Measurements from ENCODE around the gene ASPN. TPM values are rescaled to one million over a fixed set of nuclear protein-coding genes. Genes with fewer than 3 reads are reported as not detected.

Gene ASPN
- total RNA-seq, result not detected in 2 replicates

DNA sequence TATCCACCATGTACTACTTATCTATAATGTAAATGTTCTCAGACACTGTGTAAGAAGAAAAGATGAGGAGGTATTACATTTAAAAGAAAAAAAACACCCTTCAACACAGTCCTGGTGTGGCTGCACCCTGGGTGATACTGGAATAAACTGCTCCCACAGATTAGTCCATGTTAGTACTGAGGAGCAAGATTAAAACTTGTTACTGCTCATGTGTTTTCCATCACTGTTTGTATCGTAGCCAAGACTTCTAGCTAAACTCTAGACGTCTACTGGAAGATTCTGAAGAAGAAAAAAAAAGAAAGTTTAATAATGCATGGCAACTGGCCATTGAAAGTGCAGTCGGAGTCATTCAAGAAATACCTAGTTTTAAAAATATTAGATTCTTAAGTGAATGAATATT lies at the start of gene ASPN:
Gene ASPN, minus strand, starts transcription at position 178 of the 400 bp plus-strand sequence.
- DNase-seq (ENCODE audit: extremely low read depth, low read depth, low spot score), result no peak

DNA sequence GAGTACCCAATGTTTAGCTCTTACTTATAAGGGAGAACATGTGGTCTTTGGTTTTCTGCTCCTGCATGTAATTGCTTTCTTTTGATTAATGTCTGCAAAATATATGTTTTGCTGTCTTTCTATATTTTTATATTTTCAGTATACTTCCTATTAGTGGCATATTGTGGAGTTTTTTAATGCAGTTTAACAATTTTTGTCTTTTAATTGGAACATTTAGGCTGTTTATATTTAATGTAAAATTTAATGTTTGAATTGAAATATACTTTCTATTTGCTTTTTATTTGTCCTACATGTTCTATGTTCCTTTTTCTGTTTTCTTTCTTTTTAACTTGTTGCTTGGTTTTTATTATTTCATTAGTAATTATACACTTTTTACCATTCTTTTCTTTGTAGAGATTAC lies 48.6 kb upstream of the ASPN start:
- no peak for DNase-seq (ENCODE audit: extremely low read depth, low read depth, low spot score)

DNA sequence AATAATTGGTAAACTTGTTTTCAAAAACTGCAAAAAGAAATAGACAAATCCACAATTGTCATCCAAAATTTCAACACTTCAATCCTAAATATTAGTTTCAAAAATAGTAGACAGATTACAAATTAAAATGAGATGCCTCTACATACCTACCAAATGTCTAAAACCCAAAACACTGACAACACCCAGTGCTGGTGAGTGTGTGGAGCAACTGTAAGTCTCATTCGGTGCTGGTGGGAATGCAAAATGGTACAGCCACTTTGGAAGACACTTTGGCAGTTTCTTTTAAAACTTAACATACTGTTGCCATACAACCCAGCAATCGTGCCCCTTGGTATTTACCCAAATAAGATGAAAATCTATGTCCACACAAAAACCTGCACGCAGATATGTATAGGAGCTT lies 46.8 kb upstream of the ASPN start:
- DNase-seq (ENCODE audit: extremely low read depth, low read depth, low spot score), result no peak

DNA sequence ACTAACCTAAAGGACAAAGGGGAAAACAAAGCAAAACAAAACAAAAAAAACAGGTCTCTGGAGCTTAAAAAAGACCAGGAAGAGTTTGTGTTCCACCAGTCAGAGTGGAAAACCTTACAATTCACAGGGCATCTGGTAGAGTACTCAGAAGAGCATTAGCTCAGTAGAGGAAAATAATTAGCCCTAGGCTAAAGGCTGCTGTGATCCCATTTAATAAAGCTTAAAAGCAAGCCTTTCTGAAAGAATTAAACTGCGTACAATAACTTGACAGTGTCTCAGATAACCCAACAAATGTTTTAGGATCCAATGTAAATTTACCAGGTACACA lies 46.2 kb upstream of the ASPN start:
- DNase-seq (ENCODE audit: extremely low read depth, low read depth, low spot score), result no peak

DNA sequence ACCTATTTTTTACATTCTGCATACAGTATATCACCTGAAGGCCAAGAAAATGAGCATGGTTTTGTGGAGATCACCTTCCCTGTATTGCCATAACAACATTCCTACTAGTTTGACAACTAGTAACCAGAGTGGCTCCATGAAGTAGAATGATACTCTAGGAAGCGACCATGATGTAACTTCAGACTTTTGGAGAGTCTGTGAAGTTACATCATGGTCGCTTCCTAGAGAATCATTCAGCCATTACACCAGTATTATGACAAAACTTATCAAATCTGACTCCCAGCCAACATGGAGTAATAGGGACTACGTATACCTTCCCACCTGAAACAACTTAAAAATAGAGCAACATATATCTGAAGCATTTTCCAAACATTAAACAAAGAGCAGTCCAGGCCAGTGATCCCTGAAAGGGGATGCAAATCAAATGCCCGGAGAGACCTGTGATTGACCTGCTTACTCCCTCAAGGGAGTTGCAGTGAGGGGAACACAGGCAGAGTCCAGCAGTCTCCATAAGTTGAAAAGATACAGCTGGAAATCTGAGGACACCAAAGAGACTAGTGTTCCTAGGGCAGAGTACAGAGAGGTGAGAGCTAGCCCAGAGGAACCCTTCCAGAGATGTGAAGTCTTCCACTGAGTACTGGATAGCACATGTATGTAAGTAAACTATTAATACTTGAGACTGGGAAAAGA lies 45.7 kb upstream of the ASPN start:
- no peak for DNase-seq (ENCODE audit: extremely low read depth, low read depth, low spot score)

DNA sequence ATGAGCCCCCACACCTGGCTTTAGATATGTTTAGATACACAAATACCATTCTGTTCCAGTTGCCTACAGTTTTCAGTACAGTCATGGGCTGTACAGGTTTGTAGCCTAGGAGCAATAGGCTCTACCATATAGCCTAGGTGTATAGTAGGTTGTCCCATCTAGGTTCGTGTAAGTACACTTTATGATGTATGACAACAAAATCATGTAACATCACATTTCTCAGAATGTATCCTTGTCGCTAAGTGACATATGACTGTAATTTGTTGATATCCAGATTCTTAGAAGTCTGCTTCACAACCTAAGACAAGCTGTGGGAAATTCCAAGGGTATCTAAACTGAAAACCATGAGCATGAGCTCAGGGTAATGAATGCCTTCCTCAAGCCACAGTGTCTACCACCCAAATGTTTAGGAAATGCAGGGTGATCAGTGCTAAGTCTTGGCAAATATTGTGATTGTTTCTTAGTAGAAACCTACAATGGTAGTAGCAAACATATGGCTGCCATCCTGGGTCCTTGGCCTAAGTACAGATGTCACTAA lies 45.1 kb upstream of the ASPN start:
- DNase-seq (ENCODE audit: extremely low read depth, low read depth, low spot score), result no peak

DNA sequence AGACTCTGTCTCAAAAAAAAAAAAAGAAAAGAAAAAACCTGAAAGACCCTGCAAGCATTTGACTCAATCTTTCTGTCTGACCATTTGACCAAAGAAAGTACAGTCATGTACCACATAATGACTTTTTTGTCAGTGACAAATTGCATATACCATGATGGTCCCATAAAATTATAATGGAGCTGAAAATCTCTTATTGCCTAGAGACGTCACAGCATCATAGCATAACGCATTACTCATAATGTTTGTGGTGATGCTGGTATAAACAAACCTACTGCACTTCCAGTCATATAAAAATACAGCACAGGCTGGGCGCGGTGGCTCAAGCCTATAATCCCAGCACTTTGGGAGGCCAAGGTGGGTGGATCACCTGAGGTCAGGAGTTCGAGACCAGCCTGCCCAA lies 43.0 kb upstream of the ASPN start:
- DNase-seq (ENCODE audit: extremely low read depth, low read depth, low spot score), result no peak

DNA sequence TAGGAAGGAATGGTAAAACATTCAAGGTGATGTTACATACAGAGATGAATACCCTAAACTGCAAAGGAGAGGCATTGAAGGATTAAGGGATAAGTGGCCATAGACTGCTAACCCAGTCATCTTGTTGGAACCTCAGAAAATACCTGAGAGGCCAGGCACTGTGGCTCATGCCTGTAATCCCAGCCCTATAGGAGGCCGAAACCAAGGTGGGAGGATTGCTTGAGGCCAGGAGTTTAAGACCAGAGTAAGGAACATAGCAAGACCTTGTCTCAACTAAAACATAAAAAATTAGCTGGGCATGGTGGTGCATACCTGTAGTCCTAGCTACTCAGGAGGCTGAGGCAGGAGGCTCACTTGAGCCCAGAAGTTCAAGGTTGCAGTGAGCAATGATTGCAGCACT lies 42.6 kb upstream of the ASPN start:
- DNase-seq (ENCODE audit: extremely low read depth, low read depth, low spot score), result no peak

DNA sequence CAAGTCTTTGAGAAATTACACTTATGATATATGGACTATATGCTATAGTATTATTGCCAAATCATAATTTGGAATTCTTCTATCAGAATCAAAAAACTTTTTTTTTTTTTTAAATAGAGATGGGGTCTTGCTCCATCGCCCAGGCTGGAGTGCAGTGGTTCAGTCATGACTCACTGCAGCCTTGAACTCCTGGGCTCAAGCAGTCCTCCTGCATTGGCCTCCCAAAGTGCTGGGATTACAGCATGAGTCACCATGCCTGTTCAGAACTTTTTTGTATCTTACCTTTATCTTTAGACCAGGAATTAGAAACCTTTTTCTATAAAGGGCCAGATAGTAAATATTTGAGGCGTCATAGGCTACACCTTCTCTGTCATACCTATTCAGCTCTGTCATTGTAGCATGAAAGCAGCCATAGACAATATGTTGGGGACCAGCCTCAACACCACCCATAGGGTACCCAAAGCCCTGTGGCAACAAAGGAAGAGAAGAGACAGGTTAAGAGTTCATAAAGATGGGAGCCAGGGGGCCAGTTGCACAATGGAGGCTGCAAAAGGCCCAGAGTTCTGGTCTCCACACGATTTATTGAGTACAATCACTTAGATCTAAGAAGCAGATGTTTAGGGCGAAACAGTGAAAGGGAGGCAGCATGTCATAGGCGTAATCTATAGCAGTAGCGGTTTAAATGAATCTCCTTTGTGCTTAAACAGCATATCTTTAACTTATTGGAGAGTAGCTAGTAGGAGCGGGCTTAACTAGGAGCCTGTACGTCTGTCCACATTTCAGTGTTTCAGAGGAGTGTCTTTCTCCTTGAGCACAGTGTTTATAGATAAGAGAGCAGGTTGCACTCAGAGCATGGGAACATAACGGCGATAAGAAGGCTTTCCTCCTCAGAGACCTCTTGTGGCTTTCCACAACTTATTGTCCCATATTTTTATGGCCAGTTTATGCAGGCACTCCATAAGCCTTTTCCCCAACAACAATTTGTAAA lies 41.0 kb upstream of the ASPN start:
- DNase-seq (ENCODE audit: extremely low read depth, low read depth, low spot score), result no peak

DNA sequence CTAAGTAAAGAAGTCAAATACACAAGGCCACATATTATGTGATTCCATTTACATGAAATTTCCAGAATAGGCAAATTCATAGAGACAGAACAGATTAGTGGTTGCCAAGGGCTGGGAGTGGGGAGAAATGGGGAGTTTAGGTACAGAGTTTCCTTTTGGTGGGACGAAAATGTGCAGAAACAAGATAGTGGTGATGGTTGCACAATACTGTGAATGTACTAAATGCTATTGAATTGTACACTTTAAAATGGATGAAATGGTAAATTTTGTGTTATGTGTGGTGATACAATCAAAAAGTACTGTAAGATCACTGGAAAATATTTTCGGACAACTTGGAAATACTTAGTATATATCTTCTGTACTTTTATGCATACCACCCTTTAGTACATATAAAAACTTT lies 38.5 kb upstream of the ASPN start:
- no peak for DNase-seq (ENCODE audit: extremely low read depth, low read depth, low spot score)

DNA sequence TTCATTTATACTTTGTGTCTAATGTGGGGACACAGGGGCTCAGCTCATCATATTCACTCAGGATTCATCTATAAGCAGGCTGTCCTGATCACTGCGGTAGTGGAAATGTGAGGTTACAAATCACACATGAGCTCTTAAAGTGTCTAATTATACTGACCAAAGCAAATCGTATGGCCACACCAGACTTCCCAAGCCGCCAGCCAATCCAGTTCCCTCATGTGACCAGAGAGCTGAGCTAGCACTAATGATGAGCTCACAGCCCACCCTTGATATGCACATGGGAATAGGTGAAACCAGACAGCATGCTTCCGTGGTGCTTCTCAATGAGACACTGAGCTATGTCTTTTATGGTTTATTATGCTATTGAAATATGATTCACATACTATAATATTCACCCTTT lies 35.9 kb upstream of the ASPN start:
- no peak for DNase-seq (ENCODE audit: extremely low read depth, low read depth, low spot score)

DNA sequence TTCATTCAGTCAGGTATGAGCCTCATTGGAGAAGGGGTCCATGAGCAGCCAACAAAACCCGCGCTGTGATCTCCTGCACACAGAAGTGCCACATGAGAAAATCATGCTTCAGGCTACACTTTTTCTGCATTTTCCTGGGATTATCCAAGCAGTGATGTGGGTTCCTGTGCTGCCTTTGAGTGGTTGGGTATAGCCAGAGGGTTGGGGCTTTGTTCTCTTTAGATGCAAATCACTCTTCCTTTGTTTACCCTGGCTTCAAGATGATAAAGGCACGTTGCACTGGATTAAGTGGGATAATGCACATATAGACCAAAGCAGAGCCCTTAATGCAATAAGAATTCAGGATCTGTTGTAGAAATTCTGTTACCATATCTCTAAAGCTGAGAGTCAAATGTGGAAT lies 34.7 kb upstream of the ASPN start:
- DNase-seq (ENCODE audit: extremely low read depth, low read depth, low spot score), result no peak

DNA sequence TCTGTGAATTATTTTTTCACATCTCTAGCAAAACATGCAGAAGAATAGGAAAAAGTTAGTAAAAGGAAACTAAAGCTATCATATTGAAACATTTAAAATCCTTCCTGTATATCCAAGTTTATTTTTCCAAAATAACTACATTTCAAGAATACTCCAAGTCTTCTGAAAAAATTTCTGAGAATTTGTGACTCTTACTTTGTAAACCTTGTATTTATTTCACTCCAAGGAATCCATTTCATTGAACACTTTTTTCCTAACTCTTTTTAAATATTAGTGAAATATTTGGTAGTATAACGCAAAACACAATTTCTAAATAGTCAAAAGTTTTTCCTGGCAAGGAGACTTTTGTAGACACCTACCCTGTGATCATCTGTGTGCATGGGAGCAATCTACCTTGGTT lies 34.2 kb upstream of the ASPN start:
- DNase-seq (ENCODE audit: extremely low read depth, low read depth, low spot score), result no peak

DNA sequence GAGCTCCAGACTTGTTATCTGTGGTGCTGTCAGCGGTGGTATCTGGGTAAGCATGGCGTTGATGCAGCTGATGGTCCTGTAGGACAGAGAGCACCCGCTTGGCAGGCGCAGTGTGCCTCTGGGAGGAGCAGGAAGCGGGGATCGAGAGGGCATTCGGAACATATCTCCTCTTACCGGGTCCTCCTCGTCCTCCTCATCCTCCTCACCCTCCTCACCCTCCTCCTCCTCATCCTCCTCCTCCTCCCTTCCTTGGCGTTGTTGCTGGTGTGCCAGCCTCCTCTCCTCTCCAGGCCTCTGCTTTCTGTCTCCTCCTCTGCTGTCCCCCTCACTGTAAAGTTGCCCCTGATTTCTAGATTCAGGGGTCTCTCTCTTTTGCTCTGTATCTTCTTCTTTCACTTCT lies 32.3 kb upstream of the ASPN start:
- DNase-seq (ENCODE audit: extremely low read depth, low read depth, low spot score), result no peak

DNA sequence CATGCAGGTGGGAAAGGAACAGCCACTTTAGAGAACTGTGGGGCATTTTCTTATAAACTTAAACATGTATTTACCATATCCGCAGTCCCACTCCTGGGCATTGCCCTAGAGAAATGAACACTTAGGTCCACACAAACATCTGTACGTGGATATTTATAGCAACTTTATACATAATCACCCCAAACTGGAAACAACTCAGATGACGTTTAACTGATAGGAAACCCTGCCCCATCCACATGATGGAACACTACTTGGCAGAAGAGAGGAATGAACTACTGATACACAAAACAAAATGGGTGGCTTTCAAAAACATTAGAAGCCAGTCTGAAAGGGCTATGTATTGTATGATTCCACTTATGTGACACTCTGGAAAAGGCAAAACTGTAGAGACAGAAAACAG lies 31.0 kb upstream of the ASPN start:
- DNase-seq (ENCODE audit: extremely low read depth, low read depth, low spot score), result no peak

DNA sequence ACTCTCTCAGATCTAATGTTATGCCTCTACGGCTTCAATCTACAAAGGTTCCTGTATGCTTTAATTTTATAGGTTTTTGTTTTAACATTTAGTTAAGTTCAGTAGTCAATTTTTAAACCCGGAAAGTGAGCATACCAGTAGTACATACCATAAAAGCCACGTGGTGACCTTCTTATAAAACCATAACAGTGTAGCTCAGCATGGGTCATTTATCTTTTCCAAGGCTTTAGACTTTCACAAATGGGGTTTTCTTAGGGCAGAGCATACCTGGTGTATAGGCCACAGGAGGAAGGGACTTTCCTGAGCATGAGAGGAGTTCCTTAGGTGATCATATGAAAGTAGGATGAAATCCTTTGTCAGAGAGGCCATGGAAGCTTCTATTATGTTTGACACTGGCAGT lies 30.3 kb upstream of the ASPN start:
- no peak for DNase-seq (ENCODE audit: extremely low read depth, low read depth, low spot score)

DNA sequence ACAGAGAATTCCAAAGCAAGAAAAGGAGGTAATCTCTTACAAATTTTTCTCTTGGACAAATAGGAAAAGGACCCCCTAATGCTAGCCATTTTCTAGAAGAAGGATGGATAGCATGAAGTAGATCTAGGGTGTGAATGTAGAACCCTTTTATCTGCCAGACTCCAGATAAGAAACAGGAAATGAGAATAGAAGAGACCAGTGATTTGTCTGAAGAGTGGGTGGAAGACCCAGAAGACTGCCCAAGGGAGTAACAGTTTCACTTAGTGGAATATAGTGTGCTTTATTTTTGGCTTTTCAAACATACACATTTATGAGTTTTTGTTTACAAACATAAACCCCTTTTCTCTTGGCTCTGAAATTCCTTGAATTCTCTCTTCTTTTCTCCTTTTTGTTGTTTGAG lies 28.4 kb upstream of the ASPN start:
- DNase-seq (ENCODE audit: extremely low read depth, low read depth, low spot score), result no peak

DNA sequence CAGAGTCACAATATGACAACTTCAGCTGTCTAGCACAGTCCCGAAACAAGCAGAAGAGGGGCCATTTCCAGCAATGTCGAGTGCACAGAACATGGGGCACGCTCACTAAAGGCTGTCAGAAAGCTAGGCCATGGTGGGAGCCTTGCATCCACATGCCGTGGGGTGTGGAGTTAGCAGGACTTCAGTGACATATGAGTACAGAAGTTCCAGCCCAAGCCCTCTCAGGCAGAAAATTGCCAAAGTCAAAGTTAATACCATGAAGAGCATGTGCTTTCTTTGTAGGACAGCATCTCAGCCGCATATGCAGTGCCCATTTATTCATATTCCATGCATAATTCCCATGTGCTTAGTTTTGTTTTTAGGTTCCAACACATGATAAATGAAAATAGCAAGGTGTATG lies 26.7 kb upstream of the ASPN start:
- DNase-seq (ENCODE audit: extremely low read depth, low read depth, low spot score), result no peak

DNA sequence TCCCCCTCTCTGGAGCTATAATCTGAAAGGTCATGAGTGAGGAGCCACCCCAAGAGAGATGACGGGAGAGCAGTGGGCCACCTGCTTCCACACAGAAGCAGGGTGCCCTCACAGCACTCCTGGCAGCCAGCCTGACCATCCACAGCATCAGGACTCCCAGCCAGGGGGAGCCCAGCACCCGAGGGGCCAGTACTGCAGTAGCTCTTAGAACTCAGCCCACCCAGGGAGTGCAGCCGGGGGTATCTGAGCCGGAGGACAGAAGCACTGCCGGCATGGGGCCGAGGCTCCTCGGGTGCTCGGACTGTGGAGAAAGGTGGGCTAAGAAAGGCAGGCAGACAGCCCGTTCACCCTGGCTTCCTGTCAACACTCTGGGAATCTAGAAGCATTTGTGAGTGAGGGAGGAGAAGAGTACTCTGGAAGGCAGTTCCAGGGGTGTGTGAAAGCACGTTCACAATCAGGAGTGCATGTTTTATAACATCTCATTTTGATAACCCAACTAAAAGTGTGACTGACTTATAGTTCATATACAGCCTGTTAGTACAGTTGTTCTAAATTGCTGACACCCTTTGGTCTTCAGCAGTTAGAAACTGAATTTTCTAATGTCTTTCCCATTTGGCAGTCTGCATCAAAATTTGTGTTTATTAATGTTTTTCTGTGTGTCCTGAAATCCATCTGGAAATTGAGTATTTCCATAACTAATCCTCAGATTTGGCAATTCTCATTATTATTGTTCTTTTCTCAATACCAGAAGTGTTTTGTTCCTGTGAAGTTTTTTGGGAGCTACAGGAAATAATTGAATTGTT lies 25.9 kb upstream of the ASPN start:
- DNase-seq (ENCODE audit: extremely low read depth, low read depth, low spot score), result no peak

DNA sequence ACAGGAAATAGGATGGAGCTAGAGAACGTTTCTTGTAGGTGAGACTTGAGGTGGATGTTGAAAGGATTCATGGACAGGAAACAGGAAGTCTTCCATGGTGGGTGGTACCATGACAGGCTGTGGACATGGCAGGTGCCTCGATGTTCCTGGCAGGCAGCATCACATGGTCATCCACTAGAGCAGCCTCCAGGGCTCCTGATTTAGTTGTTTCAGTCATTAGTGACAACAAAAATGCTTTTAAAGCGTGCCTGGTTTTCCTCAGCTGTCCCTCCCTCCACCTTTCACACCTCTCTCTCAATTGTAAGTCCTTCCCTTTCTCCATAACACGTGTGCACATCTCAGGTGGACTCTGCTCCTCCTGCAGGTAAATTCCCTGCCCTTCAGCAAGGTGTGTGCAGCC lies 25.2 kb upstream of the ASPN start:
- no peak for DNase-seq (ENCODE audit: extremely low read depth, low read depth, low spot score)

DNA sequence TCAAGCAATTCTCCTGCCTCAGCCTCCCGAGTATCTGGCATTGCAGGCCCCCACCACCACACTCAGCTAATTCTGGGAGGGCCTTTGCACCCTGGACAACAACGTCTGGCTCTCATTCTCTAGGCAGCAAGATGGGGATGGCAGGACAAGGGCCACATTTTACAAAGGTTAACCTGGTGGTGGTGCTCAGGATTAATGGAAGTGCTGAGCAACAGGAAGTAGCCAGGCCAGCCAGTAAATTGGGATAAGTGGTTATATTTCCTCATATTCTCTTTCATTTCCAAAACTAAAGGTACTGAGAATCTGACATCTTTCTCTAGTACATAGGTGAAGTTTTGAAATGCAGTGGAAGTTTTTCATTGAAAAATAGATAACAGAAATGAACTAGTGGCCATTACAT lies 24.7 kb upstream of the ASPN start:
- DNase-seq (ENCODE audit: extremely low read depth, low read depth, low spot score), result no peak
